Natural killer cell treated with Interleukin-12 subunit alpha and Interleukin-12 subunit beta and Interleukin-15 and Interleukin-18, amount 100 ng/mL, for 72 hours (primary cell): Measurements from ENCODE around the gene PCNX2. TPM values are rescaled to one million over a fixed set of nuclear protein-coding genes. Genes with fewer than 3 reads are reported as not detected.
A peak's percentile ranks its signal among the peaks of the same experiment; 100 is the strongest.

Experiments used
- ATAC-seq, 2 donors: fragments of 150-1000 bp; cut with Tn5 transposase in 1 of 2; sonication (Bioruptor Pico), chemical (Tn5 transposase) in 1 of 2; 2 replicates each; pipeline ENCODE4 v1.10.0; 2021
- DNase-seq: peaks from one replicate; pipeline ENCODE4 v3.0.0; 2022; ENCODE audit warnings: low spot score
- H3K27ac Mint-ChIP-seq, 2 donors: 1 replicate in 1 of 2; 2 replicates in 1 of 2; pipeline ENCODE4 v1.8.0; 2022; ENCODE audit warnings: mixed read lengths in 2 of 2, mild to moderate bottlenecking in 1 of 2, moderate library complexity in 1 of 2
- H3K27me3 Mint-ChIP-seq, 2 donors: 1 replicate in 1 of 2; 2 replicates in 1 of 2; pipeline ENCODE4 v1.8.0; 2022; ENCODE audit warnings: mixed read lengths in 2 of 2
- H3K36me3 Mint-ChIP-seq: one replicate; pipeline ENCODE4 v1.8.0; 2022; ENCODE audit warnings: mixed read lengths
- H3K4me1 Mint-ChIP-seq, 2 donors: 1 replicate in 1 of 2; 2 replicates in 1 of 2; pipeline ENCODE4 v1.8.0; 2022; ENCODE audit warnings: low read depth in 2 of 2, mixed read lengths in 2 of 2, mild to moderate bottlenecking in 1 of 2
- H3K4me3 Mint-ChIP-seq: one replicate; pipeline ENCODE4 v1.8.0; 2022; ENCODE audit warnings: mixed read lengths
- H3K9me3 Mint-ChIP-seq: 2 replicates; pipeline ENCODE4 v1.8.0; 2022; ENCODE audit warnings: mixed read lengths
- total RNA-seq, 2 donors: library from RNA; stranded (reverse); gene quantifications; one replicate each; pipeline ENCODE4 v1.2.3, GENCODE V29; 2022

Gene PCNX2
- total RNA-seq, 2 donors from 2014 or later = 7.1 to 30.8 TPM

DNA sequence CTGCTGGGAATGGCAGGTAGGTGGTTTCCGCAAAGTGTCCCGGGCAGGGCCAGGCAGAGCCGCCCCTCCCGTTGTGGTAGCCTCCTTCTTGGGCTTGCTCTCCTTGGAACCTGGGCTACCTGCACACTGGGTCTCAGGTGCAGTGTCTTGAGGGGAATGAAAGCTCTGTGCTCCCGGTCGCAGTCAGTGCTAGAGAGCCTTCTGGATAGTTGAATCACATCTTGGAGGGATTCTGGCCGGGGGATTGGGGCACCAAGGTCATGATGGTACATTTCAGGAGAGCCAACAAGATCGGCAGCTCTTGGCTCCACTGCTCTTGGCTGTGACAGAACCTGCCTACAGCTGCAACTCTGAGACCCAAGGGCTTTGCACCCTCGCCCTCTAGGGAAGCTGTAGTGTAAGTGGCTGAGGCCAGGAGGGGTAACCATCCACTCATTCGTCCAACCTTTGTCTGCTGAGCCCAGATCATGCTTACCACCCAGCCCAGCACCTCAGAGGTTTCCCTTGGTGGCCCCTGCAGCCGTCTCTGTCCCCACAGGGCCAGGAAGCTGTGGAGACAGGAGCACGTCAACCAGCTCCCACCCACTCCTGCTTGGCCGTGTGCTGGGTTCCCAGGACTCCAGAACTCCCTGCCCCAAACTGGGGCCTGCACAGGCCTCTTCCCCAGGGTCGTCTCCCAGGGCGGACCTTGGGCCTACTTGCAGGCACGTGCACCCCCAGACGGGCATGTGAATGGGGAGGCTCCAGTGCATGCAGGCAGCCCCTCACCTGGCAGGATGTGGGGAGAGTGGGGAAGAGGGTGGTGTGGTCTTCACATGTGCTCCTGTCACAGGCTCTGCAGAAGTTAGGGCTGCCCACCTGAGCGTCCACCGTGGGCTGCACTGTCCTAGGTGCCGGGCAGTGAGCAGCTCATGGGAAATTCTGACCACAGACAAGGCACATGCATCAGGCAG is 305.1 kb downstream of the PCNX2 start:
- no peak overlapping the region for H3K4me3 Mint-ChIP-seq
- H3K36me3 Mint-ChIP-seq = peaks cover 17% of the 10 kb centered on the region
- peak overlapping the region in 1 of 2 donors; percentile 59 for H3K27ac Mint-ChIP-seq
- no peak for ATAC-seq
- no peak for DNase-seq
- no peaks in the 10 kb centered on the region for H3K27me3 Mint-ChIP-seq
- no peaks in the 10 kb centered on the region for H3K9me3 Mint-ChIP-seq
- H3K4me1 Mint-ChIP-seq = no peaks in the 10 kb centered on the region

DNA sequence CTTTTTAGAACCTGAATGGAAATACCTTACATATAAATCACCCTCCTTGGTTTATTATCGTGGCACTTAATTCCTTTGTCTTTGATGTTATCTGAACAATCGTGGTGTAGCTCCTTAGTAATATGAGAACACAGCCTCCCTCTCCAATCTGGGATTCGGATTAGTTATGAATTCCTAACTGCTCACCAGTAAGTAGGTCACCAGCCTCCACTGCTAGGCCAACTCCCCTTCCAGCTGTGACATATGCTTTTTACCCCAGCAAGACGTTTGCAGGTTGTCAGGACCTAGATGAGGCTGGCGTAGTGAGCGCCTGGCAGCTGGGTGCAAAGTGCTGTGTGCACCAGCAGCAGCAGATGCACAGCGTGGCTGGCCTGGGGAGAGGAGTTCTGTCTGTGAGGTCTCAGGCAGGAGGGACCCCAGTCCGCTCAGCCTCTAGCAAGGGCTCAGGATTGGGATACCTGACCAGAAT is 306.9 kb downstream of the PCNX2 start:
- Mint-ChIP-seq H3K4me1 (no peaks in the 10 kb centered on the region), H3K27ac (no peak overlapping the region), H3K36me3 (peaks cover 8% of the 10 kb centered on the region), H3K9me3 (no peaks in the 10 kb centered on the region), H3K27me3 (no peaks in the 10 kb centered on the region), H3K4me3 (no peak overlapping the region)
- DNase-seq (no peak), ATAC-seq (no peak)

DNA sequence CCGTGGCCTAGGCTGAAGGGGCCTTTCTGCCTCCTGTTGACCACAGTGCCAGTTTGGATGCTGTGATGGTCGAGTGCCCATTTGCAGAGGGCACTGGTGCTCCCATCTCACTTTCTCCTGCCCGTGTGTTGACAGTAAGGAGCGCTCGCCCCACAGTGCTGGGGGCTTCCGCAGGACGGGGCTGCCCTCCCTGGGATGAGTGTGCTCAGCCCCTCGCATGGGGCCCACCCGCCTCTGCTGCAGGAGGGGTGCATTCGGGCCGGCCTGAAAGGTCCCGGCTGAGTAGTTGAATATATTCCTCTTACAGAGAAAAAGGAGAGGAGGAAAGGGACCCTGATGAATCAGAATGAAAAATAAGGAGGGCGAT is 307.8 kb downstream of the PCNX2 start:
- Mint-ChIP-seq H3K27ac (no peak overlapping the region), H3K36me3 (peaks cover under 1% of the 10 kb centered on the region), H3K4me3 (no peak overlapping the region), H3K27me3 (no peaks in the 10 kb centered on the region), H3K4me1 (no peaks in the 10 kb centered on the region), H3K9me3 (no peaks in the 10 kb centered on the region)
- no peak for ATAC-seq
- no peak for DNase-seq

GRCh38 chr1:232987046-232987773 is 308.3 kb downstream of the PCNX2 start:
- DNase-seq (no peak), ATAC-seq (no peak)
- no peaks in the 10 kb centered on the region for H3K27me3 Mint-ChIP-seq
- no peak overlapping the region for H3K27ac Mint-ChIP-seq
- no peaks in the 10 kb centered on the region for H3K36me3 Mint-ChIP-seq
- H3K9me3 Mint-ChIP-seq = no peaks in the 10 kb centered on the region
- peaks cover 0 to 2% of the 10 kb centered on the region in 2 donors for H3K4me1 Mint-ChIP-seq
- H3K4me3 Mint-ChIP-seq = no peak overlapping the region

- DNase-seq = no peak
- no peaks in the 10 kb centered on the region for H3K36me3 Mint-ChIP-seq
Measured at GRCh38 chr1:232986527-232986922, 309.0 kb downstream of the PCNX2 start.

GRCh38 chr1:232985882-232986526 is 309.5 kb downstream of the PCNX2 start:
- peaks cover 0 to 2% of the 10 kb centered on the region in 2 donors for H3K4me1 Mint-ChIP-seq

More at GRCh38 chr1:232986527-232986922, 309.0 kb downstream of the PCNX2 start:
- Mint-ChIP-seq H3K27ac (no peak overlapping the region), H3K27me3 (no peaks in the 10 kb centered on the region), H3K9me3 (no peaks in the 10 kb centered on the region), H3K4me3 (no peak overlapping the region), H3K4me1 (peaks cover 0 to 2% of the 10 kb centered on the region in 2 donors)
- no peak for ATAC-seq

GRCh38 chr1:232984577-232985425 is 310.7 kb downstream of the PCNX2 start:
- Mint-ChIP-seq H3K36me3 (no peaks in the 10 kb centered on the region), H3K4me1 (peaks cover 0 to 6% of the 10 kb centered on the region in 2 donors), H3K9me3 (no peaks in the 10 kb centered on the region), H3K27ac (no peak overlapping the region), H3K4me3 (no peak overlapping the region), H3K27me3 (no peaks in the 10 kb centered on the region)
- DNase-seq = no peak
- ATAC-seq = no peak

More at GRCh38 chr1:232985882-232986526, 309.5 kb downstream of the PCNX2 start:
- ATAC-seq = peak in 1 of 2 donors; percentile 8
- H3K27ac Mint-ChIP-seq = no peak overlapping the region
- H3K27me3 Mint-ChIP-seq = no peaks in the 10 kb centered on the region
- no peaks in the 10 kb centered on the region for H3K9me3 Mint-ChIP-seq
- DNase-seq = no peak
- no peaks in the 10 kb centered on the region for H3K36me3 Mint-ChIP-seq
- H3K4me3 Mint-ChIP-seq = no peak overlapping the region

DNA sequence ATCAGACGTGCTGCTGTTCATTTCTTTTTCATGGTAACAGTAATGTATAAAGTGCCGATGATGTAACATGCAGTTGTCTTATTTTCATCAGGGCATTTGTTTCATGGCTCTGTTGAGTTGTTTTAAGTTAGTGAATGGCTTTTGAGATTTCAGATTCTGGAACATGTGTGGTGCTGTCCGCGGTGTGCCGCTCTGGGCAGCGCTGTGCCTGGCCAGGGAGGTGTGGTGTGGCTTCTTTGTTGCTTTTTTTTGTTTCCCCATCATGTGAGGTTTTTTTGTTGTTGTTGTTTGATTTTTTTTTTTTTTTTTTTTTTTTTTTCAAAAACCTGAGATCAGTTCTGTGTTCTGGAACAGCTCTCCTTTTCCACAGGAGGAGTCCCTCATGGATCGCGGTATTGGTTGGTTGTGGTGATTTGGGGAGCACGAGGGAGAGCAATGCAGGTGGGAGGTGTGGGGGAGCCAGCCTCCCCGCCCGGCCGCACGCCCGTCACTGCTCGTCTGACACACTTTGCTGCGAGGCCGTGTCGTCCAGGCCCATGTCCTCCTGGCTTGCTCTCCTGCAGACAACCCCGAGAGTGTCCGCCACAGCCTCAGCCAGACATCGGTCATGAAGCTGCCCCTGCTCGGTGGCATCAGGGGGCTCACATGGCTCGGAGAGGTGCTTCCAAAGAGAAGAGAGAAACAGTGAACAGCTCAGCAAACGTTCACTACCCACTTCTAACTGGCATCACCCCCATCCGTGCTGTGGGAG is 311.5 kb downstream of the PCNX2 start:
- H3K36me3 Mint-ChIP-seq = peaks cover under 1% of the 10 kb centered on the region
- peaks cover 2 to 7% of the 10 kb centered on the region in 2 donors for H3K4me1 Mint-ChIP-seq
- ATAC-seq (no peak), DNase-seq (no peak)
- H3K4me3 Mint-ChIP-seq = no peak overlapping the region
- H3K9me3 Mint-ChIP-seq = no peaks in the 10 kb centered on the region
- H3K27me3 Mint-ChIP-seq = no peaks in the 10 kb centered on the region
- no peak overlapping the region for H3K27ac Mint-ChIP-seq

GRCh38 chr1:232983375-232983774 is 312.1 kb downstream of the PCNX2 start:
- Mint-ChIP-seq H3K36me3 (peaks cover 5% of the 10 kb centered on the region), H3K9me3 (no peaks in the 10 kb centered on the region), H3K4me3 (no peak overlapping the region), H3K27ac (no peak overlapping the region), H3K4me1 (peaks cover 7 to 11% of the 10 kb centered on the region in 2 donors), H3K27me3 (no peaks in the 10 kb centered on the region)
- ATAC-seq = no peak
- no peak for DNase-seq

GRCh38 chr1:232982238-232982944 is 313.1 kb downstream of the PCNX2 start:
- no peaks in the 10 kb centered on the region for H3K27me3 Mint-ChIP-seq

GRCh38 chr1:232980986-232981560 is 314.5 kb downstream of the PCNX2 start:
- Mint-ChIP-seq H3K27me3 (no peaks in the 10 kb centered on the region), H3K27ac (peak overlapping the region in 1 of 2 donors; percentile 34), H3K9me3 (no peaks in the 10 kb centered on the region), H3K36me3 (peaks cover 5% of the 10 kb centered on the region), H3K4me1 (peaks cover 12 to 19% of the 10 kb centered on the region in 2 donors), H3K4me3 (no peak overlapping the region)
- DNase-seq (no peak), ATAC-seq (no peak)

More at GRCh38 chr1:232982238-232982944, 313.1 kb downstream of the PCNX2 start:
- ATAC-seq = no peak
- Mint-ChIP-seq H3K4me1 (peaks cover 12 to 19% of the 10 kb centered on the region in 2 donors), H3K27ac (peak overlapping the region in 1 of 2 donors; percentile 34), H3K9me3 (no peaks in the 10 kb centered on the region), H3K36me3 (peaks cover 5% of the 10 kb centered on the region), H3K4me3 (no peak overlapping the region)
- DNase-seq = no peak
